ENCODE measurements around the gene GRB10.

GRCh38 chr7:50560865-50561351, 221.8 kb downstream of the GRB10 start:
- TF ChIP-seq CTCF (conservative IDR thresholded peaks at IDR 0.05) (no peak), EZH2 (IDR thresholded peaks at IDR 0.05; ENCODE audit: low read depth) (no peak)
